HUES64 (cell line): Measurements from ENCODE around the gene ATP2B2.

Source experiments
- H3K27ac ChIP-seq: 2 replicates; pipeline ENCODE4 v1.7.0; 2013; ENCODE audit warnings: low read depth, low read length, inconsistent platforms
- H3K27me3 ChIP-seq: 2 replicates; pipeline ENCODE4 v1.6.1; 2013; ENCODE audit warnings: mild to moderate bottlenecking, low read length; ENCODE audit not compliant: insufficient read depth
- H3K36me3 ChIP-seq: 2 replicates; pipeline ENCODE4 v1.6.1; 2013; ENCODE audit warnings: mild to moderate bottlenecking, low read length; ENCODE audit not compliant: insufficient read depth
- H3K4me1 ChIP-seq: 2 replicates; pipeline ENCODE4 v1.6.1; 2013; ENCODE audit warnings: mild to moderate bottlenecking, low read length, moderate library complexity; ENCODE audit not compliant: insufficient read depth
- H3K4me3 ChIP-seq: 2 replicates; pipeline ENCODE4 v1.5.1; 2013; ENCODE audit warnings: mild to moderate bottlenecking, low read length, moderate library complexity
- H3K9ac ChIP-seq: 2 replicates; pipeline ENCODE4 v1.6.1; 2013; ENCODE audit warnings: mild to moderate bottlenecking, low read depth, low read length
- H3K9me3 ChIP-seq: 2 replicates; pipeline ENCODE4 v1.6.1; 2013; ENCODE audit warnings: low read depth, low read length; ENCODE audit not compliant: insufficient read depth
- WGBS: fragments of 150-250, 120-280 bp; methylation state at CpG from one replicate; pipeline ENCODE4 v1.1.7; 2013; ENCODE audit warnings: missing lambda C conversion rate; 5-methylcytosine and 5-hydroxymethylcytosine counted together

ATP2B2 gene

GRCh38 chr3:10432156-10432845 is 73.1 kb downstream of the ATP2B2 start:
- Histone ChIP-seq H3K27me3 (no peaks in the 10 kb centered on the region), H3K9me3 (no peaks in the 10 kb centered on the region), H3K27ac (no peak overlapping the region), H3K36me3 (no peaks in the 10 kb centered on the region), H3K4me1 (no peaks in the 10 kb centered on the region), H3K4me3 (no peak overlapping the region), H3K9ac (no peak overlapping the region)
- 93% methylated on average over 16 of the region's 16 CpGs for WGBS

GRCh38 chr3:10430805-10431204 is 74.6 kb downstream of the ATP2B2 start:
- no peaks in the 10 kb centered on the region for H3K36me3 ChIP-seq
- no peaks in the 10 kb centered on the region for H3K27me3 ChIP-seq
- no peaks in the 10 kb centered on the region for H3K9me3 ChIP-seq
- WGBS: 91% methylated on average over 1 of the region's 1 CpG
- no peaks in the 10 kb centered on the region for H3K4me1 ChIP-seq
- no peak overlapping the region for H3K27ac ChIP-seq
- H3K9ac ChIP-seq: no peak overlapping the region
- no peak overlapping the region for H3K4me3 ChIP-seq

- H3K36me3 ChIP-seq: no peaks in the 10 kb centered on the region
- no peaks in the 10 kb centered on the region for H3K9me3 ChIP-seq
- H3K4me3 ChIP-seq: no peak overlapping the region
- no peaks in the 10 kb centered on the region for H3K4me1 ChIP-seq
- H3K27me3 ChIP-seq: no peaks in the 10 kb centered on the region
- no peak overlapping the region for H3K9ac ChIP-seq
- 86% methylated on average over 12 of the region's 12 CpGs for WGBS
- no peak overlapping the region for H3K27ac ChIP-seq
Measured at GRCh38 chr3:10428406-10429091, 76.8 kb downstream of the ATP2B2 start.

GRCh38 chr3:10426346-10427220 is 78.8 kb downstream of the ATP2B2 start:
- Histone ChIP-seq H3K27me3 (no peaks in the 10 kb centered on the region), H3K36me3 (no peaks in the 10 kb centered on the region), H3K27ac (no peak overlapping the region), H3K9me3 (no peaks in the 10 kb centered on the region), H3K4me3 (no peak overlapping the region), H3K4me1 (no peaks in the 10 kb centered on the region), H3K9ac (no peak overlapping the region)
- WGBS: 89% methylated on average over 14 of the region's 15 CpGs

- Histone ChIP-seq H3K9me3 (no peaks in the 10 kb centered on the region), H3K36me3 (no peaks in the 10 kb centered on the region), H3K4me3 (no peak overlapping the region), H3K9ac (no peak overlapping the region), H3K27ac (no peak overlapping the region), H3K4me1 (no peaks in the 10 kb centered on the region), H3K27me3 (no peaks in the 10 kb centered on the region)
- 86% methylated on average over 14 of the region's 14 CpGs for WGBS
Measured at GRCh38 chr3:10423171-10423882, 82.1 kb downstream of the ATP2B2 start.

GRCh38 chr3:10421996-10422395 is 83.4 kb downstream of the ATP2B2 start:
- WGBS: 91% methylated on average over 5 of the region's 5 CpGs
- no peaks in the 10 kb centered on the region for H3K9me3 ChIP-seq
- H3K27me3 ChIP-seq: no peaks in the 10 kb centered on the region
- H3K9ac ChIP-seq: no peak overlapping the region
- H3K4me3 ChIP-seq: no peak overlapping the region
- no peaks in the 10 kb centered on the region for H3K4me1 ChIP-seq
- H3K36me3 ChIP-seq: no peaks in the 10 kb centered on the region
- no peak overlapping the region for H3K27ac ChIP-seq

GRCh38 chr3:10420745-10421475 is 84.5 kb downstream of the ATP2B2 start:
- H3K27ac ChIP-seq: no peak overlapping the region
- no peaks in the 10 kb centered on the region for H3K4me1 ChIP-seq
- H3K36me3 ChIP-seq: no peaks in the 10 kb centered on the region
- H3K9me3 ChIP-seq: no peaks in the 10 kb centered on the region
- no peak overlapping the region for H3K9ac ChIP-seq
- no peak overlapping the region for H3K4me3 ChIP-seq
- 96% methylated on average over 6 of the region's 6 CpGs for WGBS
- H3K27me3 ChIP-seq: no peaks in the 10 kb centered on the region

- no peaks in the 10 kb centered on the region for H3K4me1 ChIP-seq
- H3K9me3 ChIP-seq: no peaks in the 10 kb centered on the region
- no peaks in the 10 kb centered on the region for H3K36me3 ChIP-seq
- H3K27me3 ChIP-seq: no peaks in the 10 kb centered on the region
- H3K27ac ChIP-seq: no peak overlapping the region
- H3K4me3 ChIP-seq: no peak overlapping the region
- WGBS: 87% methylated on average over 11 of the region's 11 CpGs
- H3K9ac ChIP-seq: no peak overlapping the region
Measured at GRCh38 chr3:10419637-10420232, 85.7 kb downstream of the ATP2B2 start.

GRCh38 chr3:10417847-10418246 is 87.5 kb downstream of the ATP2B2 start:
- no peak overlapping the region for H3K27ac ChIP-seq
- no peaks in the 10 kb centered on the region for H3K4me1 ChIP-seq
- no peaks in the 10 kb centered on the region for H3K9me3 ChIP-seq
- no peak overlapping the region for H3K4me3 ChIP-seq
- 87% methylated on average over 2 of the region's 2 CpGs for WGBS
- no peaks in the 10 kb centered on the region for H3K36me3 ChIP-seq
- H3K9ac ChIP-seq: no peak overlapping the region
- no peaks in the 10 kb centered on the region for H3K27me3 ChIP-seq

- H3K27ac ChIP-seq: no peak overlapping the region
- 88% methylated on average over 19 of the region's 19 CpGs for WGBS
Measured at GRCh38 chr3:10416730-10417300, 88.6 kb downstream of the ATP2B2 start.

More at GRCh38 chr3:10416730-10417300, 88.6 kb downstream of the ATP2B2 start:
- H3K4me3 ChIP-seq: no peak overlapping the region
- H3K36me3 ChIP-seq: no peaks in the 10 kb centered on the region
- H3K9me3 ChIP-seq: no peaks in the 10 kb centered on the region
- H3K27me3 ChIP-seq: no peaks in the 10 kb centered on the region
- no peaks in the 10 kb centered on the region for H3K4me1 ChIP-seq
- H3K9ac ChIP-seq: no peak overlapping the region
